GM12878 (cell line): Measurements from ENCODE around the gene DIS3L2. TPM values are rescaled to one million over a fixed set of nuclear protein-coding genes. Genes with fewer than 3 reads are reported as not detected.

Experiments used
- ATAC-seq: fragments of 200-7000 bp; cut with Tn5 transposase; 3 replicates; pipeline ENCODE4 v1.9.1; 2020; ENCODE audit warnings: mild to moderate bottlenecking, moderate library complexity
- BruUV-seq: library from RNA; stranded (reverse); fragments of 400-500 nt; replicated peaks from 2 replicates; lab custom pipeline; 2021; lab: Mats Ljungman, UMichigan
- CTCF ChIA-PET: fragments of 300-600 bp; sonication (Branson Sonifier 250); formaldehyde crosslinking; extraction: SDS; loops from one replicate; lab custom pipeline; 2021; ENCODE audit warnings: inconsistent platforms; lab: Yijun Ruan, JAX
- POLR2A ChIA-PET: fragments of 350-600 bp; formaldehyde crosslinking; extraction: SDS; loops from one replicate; lab custom pipeline; 2021; ENCODE audit warnings: inconsistent platforms; lab: Charles Lee
- RAD21 ChIA-PET: fragments of 300-600 bp; sonication (Branson Sonifier 250); formaldehyde crosslinking; loops from one replicate; lab custom pipeline; 2023; ENCODE audit warnings: antibody characterized with exemption; ENCODE audit not compliant: unreplicated experiment; lab: Charles Lee
- SMC1A ChIA-PET: fragments of 300-600 bp; sonication (Branson Sonifier 250); formaldehyde crosslinking; loops from one replicate; lab custom pipeline; 2023; ENCODE audit not compliant: unreplicated experiment, uncharacterized antibody; lab: Charles Lee
- DNase-seq: peaks from one replicate; pipeline ENCODE4 v3.0.0-alpha.2; 2011; ENCODE audit warnings: low read depth, low spot score
- FAIRE-seq: peaks from 3 replicates; lab custom pipeline; 2011; peaks lifted over from hg19 to GRCh38; lab: Jason Lieb, UNC
- H2AFZ ChIP-seq: 2 replicates; pipeline ENCODE4 v1.6.0; 2011; ENCODE audit warnings: low read depth, low read length, control low read depth; ENCODE audit not compliant: control insufficient read depth
- H3K27ac ChIP-seq: 2 replicates; pipeline ENCODE4 v1.5.1; 2011; ENCODE audit warnings: control low read depth; ENCODE audit not compliant: control insufficient read depth, insufficient read depth
- H3K27me3 ChIP-seq, 2 experiments: replicated peaks in 1 of 2; 2 replicates each; pipeline versions ENCODE4 v1.6.0 to v1.6.1; 2011; ENCODE audit warnings: low read length in 1 of 2; ENCODE audit not compliant: control insufficient read depth in 2 of 2, insufficient read depth in 2 of 2
- H3K36me3 ChIP-seq, 2 experiments: 2 replicates each; pipeline ENCODE4 v1.5.1; 2011; ENCODE audit warnings: low read length in 1 of 2; ENCODE audit not compliant: control insufficient read depth in 2 of 2, insufficient read depth in 2 of 2
- H3K4me1 ChIP-seq: 2 replicates; pipeline ENCODE4 v1.6.1; 2011; ENCODE audit warnings: mild to moderate bottlenecking, low read length, moderate library complexity, mixed read lengths; ENCODE audit not compliant: control insufficient read depth, insufficient read depth
- H3K4me2 ChIP-seq: 2 replicates; pipeline ENCODE4 v1.6.0; 2011; ENCODE audit warnings: control low read depth; ENCODE audit not compliant: control insufficient read depth, insufficient read depth
- H3K4me3 ChIP-seq: fragments of 200-600 bp; sonication (generic); 2 replicates; pipeline ENCODE4 v1.5.1; 2016
- H3K79me2 ChIP-seq: 2 replicates; pipeline ENCODE4 v1.6.0; 2011; ENCODE audit warnings: low read length; ENCODE audit not compliant: control insufficient read depth, insufficient read depth
- H3K9ac ChIP-seq: 2 replicates; pipeline ENCODE4 v1.8.0; 2011; ENCODE audit warnings: low read length, control low read depth, mixed read lengths; ENCODE audit not compliant: control insufficient read depth, insufficient read depth
- H3K9me3 ChIP-seq: replicated peaks from 3 replicates; pipeline ENCODE4 v1.5.1; 2011; ENCODE audit warnings: mild to moderate bottlenecking, low read length; ENCODE audit not compliant: control insufficient read depth, insufficient read depth
- H4K20me1 ChIP-seq: 2 replicates; pipeline ENCODE4 v1.6.0; 2011; ENCODE audit not compliant: control insufficient read depth, insufficient read depth
- BRCA1 ChIP-seq: IDR thresholded peaks from 2 replicates; pipeline ENCODE4 v1.6.1; 2011; ENCODE audit warnings: low read depth, low read length, improper control_type of control experiment
- CBFB ChIP-seq: IDR thresholded peaks from 2 replicates; pipeline ENCODE4 v1.6.1; 2016; ENCODE audit warnings: antibody characterized with exemption, low read depth
- EED ChIP-seq: sonication (generic); IDR thresholded peaks from 2 replicates; pipeline ENCODE4 v1.6.1; 2016; ENCODE audit warnings: antibody characterized with exemption, low read depth
- ELK1 ChIP-seq: IDR thresholded peaks from 2 replicates; pipeline ENCODE4 v1.6.1; 2012; ENCODE audit warnings: low read depth, low read length, improper control_type of control experiment
- IKZF2 ChIP-seq, 2 experiments: fragments of 450-650 bp; IDR thresholded peaks; 2 replicates each; pipeline ENCODE4 v1.6.1; 2017; ENCODE audit warnings: mild to moderate bottlenecking in 2 of 2, moderate library complexity in 2 of 2
- KDM1A ChIP-seq: fragments of 200-600 bp; sonication (generic); IDR thresholded peaks from 2 replicates; pipeline ENCODE4 v1.6.1; 2016; ENCODE audit warnings: borderline replicate concordance
- RAD51 ChIP-seq: fragments of 450-650 bp; IDR thresholded peaks from 2 replicates; pipeline ENCODE4 v1.6.1; 2016; ENCODE audit warnings: moderate library complexity, mild to moderate bottlenecking, inconsistent platforms
- RUNX3 ChIP-seq: IDR thresholded peaks from 2 replicates; pipeline ENCODE4 v1.6.1; 2012; ENCODE audit warnings: low read length, inconsistent platforms
- SIN3A ChIP-seq: IDR thresholded peaks from 2 replicates; pipeline ENCODE4 v1.6.1; 2012; ENCODE audit warnings: low read depth, low read length, improper control_type of control experiment
- SPI1 ChIP-seq: IDR thresholded peaks from 2 replicates; pipeline ENCODE4 v1.6.1; 2011; ENCODE audit warnings: low read depth, mild to moderate bottlenecking, low read length, moderate library complexity, borderline replicate concordance; ENCODE audit not compliant: insufficient read depth
- SRF ChIP-seq, 2 experiments: IDR thresholded peaks; 2 replicates each; pipeline ENCODE4 v1.6.1; 2011; ENCODE audit warnings: low read depth in 2 of 2, low read length in 2 of 2, mild to moderate bottlenecking in 1 of 2, moderate library complexity in 1 of 2
- ZNF217 ChIP-seq: fragments of 450-650 bp; IDR thresholded peaks from 2 replicates; pipeline ENCODE4 v1.6.1; 2017; ENCODE audit warnings: antibody characterized with exemption, mild to moderate bottlenecking
- ZNF384 ChIP-seq: IDR thresholded peaks from 2 replicates; pipeline ENCODE4 v1.6.1; 2012; ENCODE audit warnings: low read depth, mild to moderate bottlenecking, low read length, improper control_type of control experiment, borderline replicate concordance
- WGBS: methylation state at CpG from one replicate; pipeline ENCODE4 v1.1.6; 2016; ENCODE audit warnings: low lambda C conversion rate; ENCODE audit not compliant: insufficient replicate concordance, insufficient coverage; ENCODE audit errors: missing lambda C conversion rate; 5-methylcytosine and 5-hydroxymethylcytosine counted together
- in situ Hi-C: fragments of 300-500 bp; cut with MboI; formaldehyde crosslinking; loops from 9 replicates; pipeline ENCODE4 v1.14.3; 2018; ENCODE audit warnings: mixed read lengths
- intact Hi-C: fragments of 100-400 bp; cut with micrococcal nuclease; formaldehyde crosslinking; loops from one replicate; pipeline ENCODE4 v1.14.2; 2022; ENCODE audit not compliant: unreplicated experiment
- polyA plus RNA-seq, 11 experiments: library from polyadenylated mRNA; depleted of rRNA in 4 of 11; unstranded in 6 of 11; stranded (reverse) in 5 of 11; fragments of >200 nt; fragmentation: Nextera tagmentation in 4 of 11; fragmentation: Illumina TruSeq in 1 of 11; extraction: Ambion mirVana in 4 of 11; extraction: Trizol in 1 of 11; gene quantifications; 1 replicate in 1 of 11; 2 replicates in 10 of 11; pipeline versions ENCODE4 v1.2.1 to v1.2.3, GENCODE V29; 2011 to 2016; ENCODE audit warnings: inconsistent platforms in 2 of 11, missing spikeins in 2 of 11, low read depth in 1 of 11
- total RNA-seq, 4 experiments: library from RNA; depleted of rRNA in 3 of 4; stranded (reverse); fragments of >200 nt in 3 of 4; fragmentation: Illumina TruSeq in 1 of 4; extraction: Trizol in 1 of 4; gene quantifications; 2 replicates each; pipeline versions ENCODE4 v1.2.1 to v1.2.3, GENCODE V29; 2013 to 2021

DIS3L2 gene
- total and polyA plus RNA-seq, 10 of the 15 experiments (the other 5 are each of a cell fraction or from before 2014, with no cell fraction given), result 3.5 to 27.1 (median 16.0) TPM

GRCh38 chr2:232336241-232336736, 374.8 kb downstream of the DIS3L2 start:
- no peaks in the 10 kb centered on the region for H3K9me3 ChIP-seq
- H2AFZ ChIP-seq, result no peak overlapping the region
- peaks cover 0 to 5% of the 10 kb centered on the region in 2 experiments; a peak in 2 of 4 replicates for H3K36me3 ChIP-seq
- intact Hi-C loops, result no loop called here
- FAIRE-seq, result no peak
- CTCF ChIA-PET, result interaction anchor here (0.7 to 1.2 kb wide), 2 partner anchors 8 to 56 kb away, joined by 3 read pairs; no protein-coding TSS in a partner anchor
- no peak overlapping the region for H3K4me3 ChIP-seq
- no peaks in the 10 kb centered on the region for H3K27me3 ChIP-seq
- no peaks in the 10 kb centered on the region for H4K20me1 ChIP-seq
- in situ Hi-C loops, result no loop called here
- BruUV-seq, result no TSS peak
- no peak overlapping the region for H3K27ac ChIP-seq
- ATAC-seq, result no peak
- SMC1A ChIA-PET, result no interaction called here
- TF ChIP-seq ZNF384 (no peak), SRF (IDR thresholded peaks at IDR 0.05; ENCODE audit: low read depth in 2 of 2, low read length in 2 of 2) (no peak), RAD51 (no peak), CBFB (no peak), BRCA1 (no peak), KDM1A (no peak), SPI1 (no peak), IKZF2 (IDR thresholded peaks at IDR 0.05) (no peak), RUNX3 (no peak), ELK1 (no peak), EED (no peak), SIN3A (no peak), ZNF217 (no peak)
- TF ChIP-seq, all 136 proteins: peak for 0
- Histone ChIP-seq H3K4me2 (no peak overlapping the region), H3K9ac (no peak overlapping the region), H3K79me2 (no peaks in the 10 kb centered on the region), H3K4me1 (no peaks in the 10 kb centered on the region)
- 96% methylated on average over 14 of the region's 15 CpGs for WGBS
- ChIA-PET RAD21 (no interaction called here), POLR2A (no interaction called here)
- DNase-seq, result no peak
